Thyroid gland (tissue), 4 donors: ENCODE measurements around the gene GALNT2.

Experiments
- CTCF ChIP-seq, 6 experiments: fragments of 200-600 bp in 3 of 6; fragments of 450-650 bp in 3 of 6; sonication (generic) in 3 of 6; IDR thresholded peaks; one replicate each; pipeline ENCODE4 v1.5.1; 2016 to 2019; ENCODE audit warnings: antibody characterized with exemption in 6 of 6, mild to moderate bottlenecking in 2 of 6, inconsistent platforms in 1 of 6, moderate library complexity in 1 of 6
- POLR2A ChIP-seq, 2 donors: fragments of 450-650 bp; IDR thresholded peaks; one replicate each; pipeline ENCODE4 v1.6.1; 2017; ENCODE audit warnings: antibody characterized with exemption in 2 of 2, mild to moderate bottlenecking in 2 of 2, moderate library complexity in 1 of 2

- no peak for TF ChIP-seq POLR2A (IDR thresholded peaks at IDR 0.05)
- peak; percentile 77 to 93 (median 88) for TF ChIP-seq CTCF (IDR thresholded peaks at IDR 0.05)
Observed at GRCh38 chr1:230310381-230311163, 243.5 kb downstream of the GALNT2 start.
